HG03139 (cell line): ENCODE measurements around the gene JCHAIN.
"Not testable (repeated sequence)": the region's sequence is repeated elsewhere in the genome, so short reads cannot be mapped to it uniquely, and the experiment has no call there.

Source experiments
- ATAC-seq: cut with Tn5 transposase; IDR thresholded peaks from one replicate; pipeline ENCODE4 v1.9.1; 2021; ENCODE audit not compliant: unreplicated experiment

JCHAIN gene

GRCh38 chr4:70691661-70692060, 25.4 kb upstream of the JCHAIN start:
- ATAC-seq = no peak

DNA sequence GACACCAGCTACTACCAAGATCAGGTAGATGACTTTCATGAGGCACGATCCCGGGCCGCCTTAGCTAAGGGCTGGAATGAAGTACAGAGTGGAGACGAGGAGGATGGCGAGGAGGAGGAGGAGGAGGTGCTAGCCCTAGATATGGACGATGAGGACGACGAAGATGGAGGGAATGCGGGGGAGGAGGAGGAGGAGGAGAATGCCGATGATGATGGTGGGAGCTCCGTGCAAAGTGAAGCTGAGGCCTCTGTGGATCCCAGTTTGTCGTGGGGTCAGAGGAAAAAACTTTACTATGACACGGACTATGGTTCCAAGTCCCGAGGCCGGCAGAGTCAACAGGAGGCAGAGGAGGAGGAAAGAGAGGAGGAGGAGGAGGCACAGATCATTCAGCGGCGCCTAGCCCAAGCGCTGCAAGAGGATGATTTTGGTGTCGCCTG, 22.5 kb upstream of the JCHAIN start:
- peak; percentile 5 for ATAC-seq

- peak; percentile 91 for ATAC-seq
Observed at GRCh38 chr4:70687821-70688794, 21.8 kb upstream of the JCHAIN start, which contains the start of gene UTP3. Gene UTP3, plus strand, starts transcription at chr4:70688532. Its CDS starts 146 bp downstream, at chr4:70688678.

- peak; percentile 2 for ATAC-seq
Observed at GRCh38 chr4:70687392-70687791, 21.1 kb upstream of the JCHAIN start.

GRCh38 chr4:70682142-70682541, 15.8 kb upstream of the JCHAIN start:
- ATAC-seq = not testable (repeated sequence)

GRCh38 chr4:70681704-70682103, 15.4 kb upstream of the JCHAIN start:
- ATAC-seq = no peak

DNA sequence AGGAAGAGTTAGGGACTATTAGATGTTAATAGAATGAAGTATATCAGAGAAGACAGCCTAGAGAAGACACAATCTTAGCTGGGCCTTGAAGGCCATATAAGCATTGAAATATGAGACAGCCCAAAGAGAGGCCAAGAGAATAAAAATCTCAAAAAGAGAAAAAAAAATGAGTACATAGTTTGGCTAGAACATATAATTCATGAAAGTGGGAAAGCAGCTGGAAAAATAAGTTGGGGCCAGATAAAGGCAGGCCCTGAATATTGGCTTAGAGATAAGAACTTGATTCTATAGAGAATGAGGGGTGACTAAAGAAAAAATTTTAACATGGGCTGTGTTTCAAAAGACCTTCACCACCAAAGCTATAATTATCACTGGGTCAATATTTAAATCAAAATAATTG, 14.6 kb upstream of the JCHAIN start:
- ATAC-seq = no peak

GRCh38 chr4:70678383-70678999, 12.2 kb upstream of the JCHAIN start:
- peak; percentile 86 for ATAC-seq

DNA sequence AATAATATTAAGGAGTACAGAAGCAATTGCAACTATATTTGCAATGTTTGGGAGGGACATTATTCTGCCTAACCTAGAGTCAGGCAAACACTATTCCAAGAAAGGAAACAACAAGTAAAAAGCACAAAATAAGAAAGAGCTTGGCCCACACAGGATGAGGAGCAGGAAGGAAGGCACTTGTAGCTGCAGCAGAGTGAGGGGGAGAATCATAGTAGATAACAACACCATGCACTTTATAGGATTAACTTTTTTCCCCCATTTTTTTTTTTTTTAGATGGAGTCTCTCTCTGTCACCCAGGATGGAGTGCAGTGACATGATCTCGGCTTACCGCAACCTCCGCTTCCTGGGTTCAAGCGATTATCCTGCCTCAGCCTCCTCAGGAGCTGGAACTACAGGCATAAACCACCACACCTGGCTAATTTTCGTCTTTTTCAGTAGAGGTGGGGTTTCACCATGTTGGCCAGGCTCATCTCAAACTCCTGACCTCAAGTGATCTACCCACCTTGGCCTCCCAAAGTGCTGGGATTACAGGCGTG, 10.3 kb upstream of the JCHAIN start:
- ATAC-seq = no peak

- ATAC-seq = no peak
Observed at GRCh38 chr4:70674731-70675130, 8.4 kb upstream of the JCHAIN start.

DNA sequence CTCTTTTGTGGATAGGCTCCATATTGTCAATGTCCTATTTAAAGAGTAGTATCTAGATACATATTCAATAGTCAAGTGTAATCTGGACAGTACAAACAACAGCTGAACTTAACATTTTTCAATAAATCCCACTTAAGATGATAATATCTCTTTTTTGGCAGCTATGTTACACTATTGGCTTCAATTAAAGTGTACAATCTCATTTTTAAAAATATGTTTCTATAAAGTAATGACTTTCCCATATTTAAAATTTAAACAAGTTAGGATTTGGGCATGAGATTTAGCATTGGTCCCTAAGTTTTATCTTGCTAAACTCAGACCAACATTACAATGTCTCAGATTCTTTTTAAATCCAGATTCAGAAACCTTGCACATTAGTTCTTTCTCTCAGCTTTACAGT, 7.9 kb upstream of the JCHAIN start:
- no peak for ATAC-seq

DNA sequence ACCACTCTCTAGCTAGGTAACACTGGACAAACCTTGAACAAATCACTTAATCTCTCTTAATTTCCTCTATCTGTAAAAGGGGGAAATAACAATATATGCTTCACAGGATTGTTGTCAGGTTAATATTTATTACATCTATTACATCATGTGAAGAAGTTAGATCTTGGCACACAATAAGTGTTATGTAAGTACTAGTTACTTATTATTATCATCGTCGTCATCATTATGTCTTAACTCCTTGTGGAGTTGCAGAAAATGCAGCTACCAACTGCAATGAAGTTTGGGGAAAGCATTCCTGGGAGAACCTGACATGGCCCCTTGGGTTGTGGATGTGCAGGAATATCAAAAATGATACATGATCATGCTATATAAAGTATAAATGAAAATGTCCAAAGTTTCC, 4.8 kb upstream of the JCHAIN start:
- ATAC-seq = no peak

- no peak for ATAC-seq
Observed at GRCh38 chr4:70670332-70671014, 4.2 kb upstream of the JCHAIN start.

DNA sequence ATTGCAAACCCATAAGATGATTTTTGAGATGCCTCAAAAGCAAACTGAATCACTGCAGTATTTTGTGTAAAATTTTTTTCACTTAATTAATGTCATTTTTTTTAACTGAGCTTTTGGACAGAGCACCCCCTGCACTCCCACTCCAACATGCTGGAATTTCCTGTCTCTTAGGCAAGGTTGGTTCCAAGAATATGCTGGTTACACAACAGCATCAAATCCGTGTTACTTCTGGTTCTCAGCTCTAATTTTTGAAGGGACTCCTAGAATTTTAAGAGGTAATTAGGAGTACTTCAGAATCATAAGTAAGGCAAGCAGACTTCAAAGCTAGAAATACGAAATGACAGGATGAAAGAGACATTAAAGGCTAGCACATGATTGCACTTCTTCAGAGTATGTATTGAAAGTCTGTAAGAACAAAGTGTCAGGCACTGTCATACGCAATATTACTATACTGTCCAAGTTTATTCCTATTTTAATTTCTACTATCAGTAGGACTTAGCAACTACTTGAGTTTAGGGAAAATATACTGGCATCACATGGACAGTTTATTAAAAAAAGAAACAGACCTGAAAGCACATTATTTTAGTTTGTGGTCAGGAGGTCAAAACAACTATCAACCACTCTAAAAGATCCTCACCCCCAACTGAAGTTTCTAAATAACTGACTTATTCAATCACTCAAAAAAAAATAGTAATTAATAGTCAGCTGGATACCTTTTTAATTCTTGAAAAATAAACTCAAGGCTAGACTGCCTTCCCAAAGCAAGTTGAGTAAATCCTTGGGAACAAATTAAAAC, 1.6 kb upstream of the JCHAIN start:
- no peak for ATAC-seq

DNA sequence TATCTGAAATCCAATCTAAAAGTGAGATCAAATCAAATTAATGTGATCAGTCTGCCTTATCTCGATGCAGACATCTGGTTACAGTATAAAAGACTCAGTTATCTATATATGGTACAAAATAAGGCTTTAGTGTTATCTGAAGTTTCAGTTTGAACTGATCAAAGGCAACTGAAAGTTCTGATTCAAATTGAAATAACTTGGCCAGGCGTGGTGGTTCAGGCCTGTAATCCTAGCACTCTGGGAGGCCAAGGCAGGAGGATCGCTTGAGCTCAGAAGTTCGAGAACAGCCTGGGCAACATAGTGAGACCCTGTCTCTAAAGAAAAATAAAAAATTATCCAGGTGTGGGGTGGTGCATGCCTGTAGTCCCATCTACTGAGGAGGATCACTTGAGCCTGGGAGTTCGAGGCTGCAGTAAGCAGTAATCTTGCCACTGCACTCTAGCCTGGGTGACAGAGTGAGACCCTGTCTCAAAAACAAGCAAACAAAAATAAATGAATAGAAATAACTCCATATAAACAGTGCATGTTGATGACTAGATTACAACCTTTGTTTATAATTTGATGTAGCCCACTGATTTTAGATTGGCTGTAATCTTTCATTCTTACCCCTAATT, 4.9 kb downstream of the JCHAIN start:
- ATAC-seq = peak; percentile 49

- ATAC-seq = no peak
Observed at GRCh38 chr4:70660106-70660505, 6.2 kb downstream of the JCHAIN start.

- no peak for ATAC-seq
Observed at GRCh38 chr4:70658418-70658817, 7.9 kb downstream of the JCHAIN start.

GRCh38 chr4:70657326-70657725, 9.0 kb downstream of the JCHAIN start:
- no peak for ATAC-seq

- ATAC-seq = no peak
Observed at GRCh38 chr4:70654605-70655011, 11.7 kb downstream of the JCHAIN start.
